ENCODE results near the gene PAX7. TPM values are rescaled to one million over a fixed set of nuclear protein-coding genes. Genes with fewer than 3 reads are reported as not detected.

PAX7 gene
- total RNA-seq, 4 donors from 2014 or later, result not detected

- no peak for TF ChIP-seq CTCF (IDR thresholded peaks at IDR 0.05)
- TF ChIP-seq POLR2A (IDR thresholded peaks at IDR 0.05), result no peak
- Histone ChIP-seq H3K27ac (no peak overlapping the region), H3K9me3 (no peaks in the 10 kb centered on the region), H3K36me3 (no peaks in the 10 kb centered on the region), H3K27me3 (peaks cover 24 to 100% (median 69%) of the 10 kb centered on the region in 4 donors), H3K4me1 (peaks cover 4 to 31% (median 14%) of the 10 kb centered on the region in 3 donors), H3K4me3 (no peak overlapping the region)
- intact Hi-C loops (cut with DNase I), result no loop called here
- 14 to 26% methylated on average over 33 to 43 of the region's 48 CpGs for WGBS, 2 donors
- DNase-seq, result no peak
These were observed 2.3 kb downstream of the PAX7 start for GRCh38 chr1:18632783-18633421.

GRCh38 chr1:18633422-18634155 is 2.9 kb downstream of the PAX7 start:
- peaks cover 4 to 31% (median 14%) of the 10 kb centered on the region in 3 donors for H3K4me1 ChIP-seq
- no peak for DNase-seq
- intact Hi-C loops (cut with DNase I), result no loop called here
- no peaks in the 10 kb centered on the region for H3K9me3 ChIP-seq
- TF ChIP-seq POLR2A (IDR thresholded peaks at IDR 0.05) (no peak), CTCF (IDR thresholded peaks at IDR 0.05) (no peak)
- no peaks in the 10 kb centered on the region for H3K36me3 ChIP-seq
- H3K27me3 ChIP-seq, result peaks cover 24 to 100% (median 73%) of the 10 kb centered on the region in 4 donors
- H3K4me3 ChIP-seq, result no peak overlapping the region
- WGBS, 2 donors, result 16 to 42% methylated on average over 8 to 10 of the region's 15 CpGs
- H3K27ac ChIP-seq, result no peak overlapping the region

GRCh38 chr1:18634276-18634675 is 3.6 kb downstream of the PAX7 start:
- no peaks in the 10 kb centered on the region for H3K9me3 ChIP-seq
- H3K4me3 ChIP-seq, result no peak overlapping the region
- no peaks in the 10 kb centered on the region for H3K36me3 ChIP-seq
- peaks cover 4 to 31% (median 14%) of the 10 kb centered on the region in 3 donors for H3K4me1 ChIP-seq
- TF ChIP-seq CTCF (IDR thresholded peaks at IDR 0.05) (no peak), POLR2A (IDR thresholded peaks at IDR 0.05) (no peak)
- 12 to 17% methylated on average over 12 to 16 of the region's 16 CpGs for WGBS, 2 donors
- peaks cover 24 to 100% (median 77%) of the 10 kb centered on the region in 4 donors for H3K27me3 ChIP-seq
- no peak for DNase-seq
- intact Hi-C loops (cut with DNase I), result no loop called here
- no peak overlapping the region for H3K27ac ChIP-seq

- DNase-seq, result no peak
- WGBS, 2 donors, result 5 to 7% methylated on average over 3 to 4 of the region's 5 CpGs
- peaks cover 24 to 100% (median 77%) of the 10 kb centered on the region in 4 donors for H3K27me3 ChIP-seq
- H3K4me3 ChIP-seq, result no peak overlapping the region
- no peak for TF ChIP-seq CTCF (IDR thresholded peaks at IDR 0.05)
- TF ChIP-seq POLR2A (IDR thresholded peaks at IDR 0.05), result no peak
- H3K9me3 ChIP-seq, result no peaks in the 10 kb centered on the region
- peaks cover 4 to 31% (median 14%) of the 10 kb centered on the region in 3 donors for H3K4me1 ChIP-seq
- H3K27ac ChIP-seq, result no peak overlapping the region
- intact Hi-C loops (cut with DNase I), result no loop called here
- no peaks in the 10 kb centered on the region for H3K36me3 ChIP-seq
These were observed 4.5 kb downstream of the PAX7 start for GRCh38 chr1:18635070-18635577.
